DOHH2 (cell line): ENCODE measurements around the gene SNX9.

Experiments used
- EZH2phosphoT487 ChIP-seq: fragments of 200-600 bp; sonication (generic); IDR thresholded peaks from 2 replicates; pipeline ENCODE4 v1.6.1; 2017; ENCODE audit warnings: borderline replicate concordance, mild to moderate bottlenecking, antibody characterized with exemption, low read length, moderate library complexity, mixed read lengths
- TF ChIP-seq, protein P1 (sequence below): fragments of 200-600 bp; sonication (generic); IDR thresholded peaks from one replicate; pipeline ENCODE4 v1.5.1; 2014; ENCODE audit warnings: antibody characterized with exemption, mild to moderate bottlenecking, low read depth, low read length; ENCODE audit not compliant: poor library complexity, severe bottlenecking

DNA sequence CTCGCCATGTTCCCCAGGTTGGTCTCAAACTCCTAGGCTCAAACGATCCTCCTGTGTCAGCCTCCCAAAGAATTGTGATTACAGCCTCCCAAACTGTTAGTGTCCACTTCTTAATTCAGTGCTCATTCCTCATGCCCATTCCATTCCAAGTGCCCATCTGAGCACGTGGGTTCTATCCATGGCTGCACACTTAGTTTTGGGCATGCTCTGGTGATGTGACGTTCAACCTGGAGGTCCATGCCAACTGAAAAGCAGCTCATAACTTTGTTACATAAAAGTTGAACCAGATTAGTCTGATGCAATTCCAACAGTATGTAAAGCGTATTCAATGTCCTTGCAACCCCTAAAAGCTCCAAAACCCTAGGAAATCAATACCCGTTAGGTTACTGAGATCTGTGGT is 11.5 kb downstream of the SNX9 start:
- TF ChIP-seq, protein P1, sequence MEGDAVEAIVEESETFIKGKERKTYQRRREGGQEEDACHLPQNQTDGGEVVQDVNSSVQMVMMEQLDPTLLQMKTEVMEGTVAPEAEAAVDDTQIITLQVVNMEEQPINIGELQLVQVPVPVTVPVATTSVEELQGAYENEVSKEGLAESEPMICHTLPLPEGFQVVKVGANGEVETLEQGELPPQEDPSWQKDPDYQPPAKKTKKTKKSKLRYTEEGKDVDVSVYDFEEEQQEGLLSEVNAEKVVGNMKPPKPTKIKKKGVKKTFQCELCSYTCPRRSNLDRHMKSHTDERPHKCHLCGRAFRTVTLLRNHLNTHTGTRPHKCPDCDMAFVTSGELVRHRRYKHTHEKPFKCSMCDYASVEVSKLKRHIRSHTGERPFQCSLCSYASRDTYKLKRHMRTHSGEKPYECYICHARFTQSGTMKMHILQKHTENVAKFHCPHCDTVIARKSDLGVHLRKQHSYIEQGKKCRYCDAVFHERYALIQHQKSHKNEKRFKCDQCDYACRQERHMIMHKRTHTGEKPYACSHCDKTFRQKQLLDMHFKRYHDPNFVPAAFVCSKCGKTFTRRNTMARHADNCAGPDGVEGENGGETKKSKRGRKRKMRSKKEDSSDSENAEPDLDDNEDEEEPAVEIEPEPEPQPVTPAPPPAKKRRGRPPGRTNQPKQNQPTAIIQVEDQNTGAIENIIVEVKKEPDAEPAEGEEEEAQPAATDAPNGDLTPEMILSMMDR: no peak
- TF ChIP-seq EZH2phosphoT487: no peak
